DND-41 (cell line): ENCODE results near the gene ANO9.

Experiments used
- ATAC-seq: fragments of 200-7000 bp; cut with Tn5 transposase; 3 replicates; pipeline ENCODE4 v1.9.1; 2021; ENCODE audit warnings: low read depth; ENCODE audit not compliant: insufficient read depth
- DNase-seq: peaks from one replicate; pipeline ENCODE4 v3.0.0-alpha.2; 2020
- H2AFZ ChIP-seq: 2 replicates; pipeline ENCODE4 v1.6.0; 2012; ENCODE audit warnings: low read depth, low read length
- H3K27ac ChIP-seq: 2 replicates; pipeline ENCODE4 v1.5.1; 2012; ENCODE audit warnings: low read length, inconsistent platforms
- H3K27me3 ChIP-seq: fragments of 200-600 bp; sonication (generic); 2 replicates; pipeline ENCODE4 v1.6.0; 2012; ENCODE audit warnings: low read length, mild to moderate bottlenecking, inconsistent platforms; ENCODE audit not compliant: insufficient read depth, poor library complexity
- H3K36me3 ChIP-seq: 2 replicates; pipeline ENCODE4 v1.5.1; 2012; ENCODE audit warnings: low read length, inconsistent platforms; ENCODE audit not compliant: insufficient read depth
- H3K4me1 ChIP-seq: 2 replicates; pipeline ENCODE4 v1.5.1; 2012; ENCODE audit warnings: mild to moderate bottlenecking, low read length; ENCODE audit not compliant: insufficient read depth
- H3K4me2 ChIP-seq: 2 replicates; pipeline ENCODE4 v1.6.0; 2012; ENCODE audit warnings: mild to moderate bottlenecking, moderate library complexity, low read length, inconsistent platforms; ENCODE audit not compliant: insufficient read depth
- H3K4me3 ChIP-seq, 2 experiments: fragments of 200-600 bp in 1 of 2; shearing (Covaris generic) in 1 of 2; 2 replicates each; pipeline ENCODE4 v1.5.1; 2012 to 2016; ENCODE audit warnings: inconsistent platforms in 2 of 2, low read length in 2 of 2, mild to moderate bottlenecking in 2 of 2, low read depth in 1 of 2, moderate library complexity in 1 of 2
- H3K79me2 ChIP-seq: 2 replicates; pipeline ENCODE4 v1.6.0; 2012; ENCODE audit warnings: low read length, inconsistent platforms; ENCODE audit not compliant: insufficient read depth
- H3K9ac ChIP-seq: 2 replicates; pipeline ENCODE4 v1.6.0; 2012; ENCODE audit warnings: low read depth, mild to moderate bottlenecking, inconsistent platforms, low read length, moderate library complexity
- H3K9me3 ChIP-seq: 2 replicates; pipeline ENCODE4 v1.5.1; 2012; ENCODE audit warnings: low read length, moderate library complexity, mild to moderate bottlenecking, inconsistent platforms; ENCODE audit not compliant: insufficient read depth, severe bottlenecking
- H4K20me1 ChIP-seq: 2 replicates; pipeline ENCODE4 v1.6.0; 2012; ENCODE audit warnings: low read length; ENCODE audit not compliant: insufficient read depth
- CTCF ChIP-seq: IDR thresholded peaks from 2 replicates; pipeline ENCODE4 v1.5.1; 2012; ENCODE audit warnings: borderline replicate concordance, low read length, moderate library complexity, mild to moderate bottlenecking; ENCODE audit not compliant: poor library complexity, severe bottlenecking; ENCODE audit errors: extremely low read depth
- EZH2 ChIP-seq: IDR thresholded peaks from 3 replicates; pipeline ENCODE4 v1.6.1; 2012; ENCODE audit warnings: borderline replicate concordance, low read depth, mild to moderate bottlenecking, moderate library complexity, low read length, inconsistent platforms; ENCODE audit not compliant: severe bottlenecking

Gene ANO9

DNA sequence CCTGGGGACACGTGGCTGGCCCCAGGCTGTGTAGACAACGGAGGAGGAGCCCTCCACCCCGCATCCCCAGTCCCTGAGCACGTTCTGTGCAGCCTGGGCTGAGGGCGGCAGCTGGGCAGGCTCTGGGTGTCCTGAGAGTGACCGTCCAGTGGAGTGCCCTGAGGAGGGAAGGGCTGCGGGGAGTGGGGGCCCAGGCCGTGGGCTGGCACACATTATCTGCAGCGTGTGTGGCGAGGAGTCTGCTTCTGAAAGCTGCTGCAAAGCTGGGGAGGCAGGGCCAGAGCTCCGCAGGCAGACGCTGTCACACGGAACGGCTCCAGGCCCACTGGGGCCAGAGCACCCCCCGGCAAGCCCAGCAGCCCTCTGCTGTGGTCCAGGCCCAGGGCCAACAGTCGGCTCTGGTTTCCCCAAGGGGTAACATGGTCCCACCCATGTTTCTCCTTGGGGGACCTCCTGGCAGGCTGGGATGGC, 835 bp upstream of the ANO9 start:
- Histone ChIP-seq H3K36me3 (no peaks in the 10 kb centered on the region), H3K4me1 (peaks cover 3% of the 10 kb centered on the region), H3K79me2 (no peaks in the 10 kb centered on the region), H4K20me1 (no peaks in the 10 kb centered on the region), H3K27ac (no peak overlapping the region), H2AFZ (no peak overlapping the region), H3K27me3 (no peaks in the 10 kb centered on the region), H3K9me3 (no peaks in the 10 kb centered on the region), H3K4me3 (no peak overlapping the region), H3K4me2 (no peak overlapping the region), H3K9ac (no peak overlapping the region)
- no peak for TF ChIP-seq EZH2
- TF ChIP-seq CTCF, result no peak
- no peak for ATAC-seq
- no peak for DNase-seq

DNA sequence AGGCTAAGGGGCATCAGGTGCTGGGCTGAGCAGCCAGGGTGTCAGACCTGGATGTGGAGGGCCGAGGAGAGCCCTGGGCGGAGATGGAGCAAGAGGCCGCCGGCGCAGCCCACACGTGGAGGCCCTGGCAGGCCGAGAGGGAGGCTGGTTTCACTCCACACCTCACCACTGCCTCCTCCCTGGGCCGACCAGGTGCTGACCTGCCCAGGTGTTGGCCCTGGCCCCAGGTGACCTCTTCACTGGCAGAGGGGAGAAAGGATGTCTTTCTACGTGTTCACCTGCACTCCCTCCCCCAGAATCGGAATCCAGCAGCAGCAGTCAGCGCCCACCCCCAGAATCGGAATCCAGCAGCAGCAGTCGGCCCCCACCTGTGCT, 781 bp downstream of the ANO9 start:
- Histone ChIP-seq H3K9me3 (no peaks in the 10 kb centered on the region), H3K27me3 (no peaks in the 10 kb centered on the region), H3K4me1 (no peaks in the 10 kb centered on the region), H3K27ac (no peak overlapping the region), H4K20me1 (no peaks in the 10 kb centered on the region), H3K9ac (no peak overlapping the region), H3K4me2 (no peak overlapping the region), H2AFZ (no peak overlapping the region), H3K4me3 (no peak overlapping the region), H3K36me3 (no peaks in the 10 kb centered on the region), H3K79me2 (no peaks in the 10 kb centered on the region)
- no peak for ATAC-seq
- DNase-seq, result no peak
- TF ChIP-seq CTCF (no peak), EZH2 (no peak)

DNA sequence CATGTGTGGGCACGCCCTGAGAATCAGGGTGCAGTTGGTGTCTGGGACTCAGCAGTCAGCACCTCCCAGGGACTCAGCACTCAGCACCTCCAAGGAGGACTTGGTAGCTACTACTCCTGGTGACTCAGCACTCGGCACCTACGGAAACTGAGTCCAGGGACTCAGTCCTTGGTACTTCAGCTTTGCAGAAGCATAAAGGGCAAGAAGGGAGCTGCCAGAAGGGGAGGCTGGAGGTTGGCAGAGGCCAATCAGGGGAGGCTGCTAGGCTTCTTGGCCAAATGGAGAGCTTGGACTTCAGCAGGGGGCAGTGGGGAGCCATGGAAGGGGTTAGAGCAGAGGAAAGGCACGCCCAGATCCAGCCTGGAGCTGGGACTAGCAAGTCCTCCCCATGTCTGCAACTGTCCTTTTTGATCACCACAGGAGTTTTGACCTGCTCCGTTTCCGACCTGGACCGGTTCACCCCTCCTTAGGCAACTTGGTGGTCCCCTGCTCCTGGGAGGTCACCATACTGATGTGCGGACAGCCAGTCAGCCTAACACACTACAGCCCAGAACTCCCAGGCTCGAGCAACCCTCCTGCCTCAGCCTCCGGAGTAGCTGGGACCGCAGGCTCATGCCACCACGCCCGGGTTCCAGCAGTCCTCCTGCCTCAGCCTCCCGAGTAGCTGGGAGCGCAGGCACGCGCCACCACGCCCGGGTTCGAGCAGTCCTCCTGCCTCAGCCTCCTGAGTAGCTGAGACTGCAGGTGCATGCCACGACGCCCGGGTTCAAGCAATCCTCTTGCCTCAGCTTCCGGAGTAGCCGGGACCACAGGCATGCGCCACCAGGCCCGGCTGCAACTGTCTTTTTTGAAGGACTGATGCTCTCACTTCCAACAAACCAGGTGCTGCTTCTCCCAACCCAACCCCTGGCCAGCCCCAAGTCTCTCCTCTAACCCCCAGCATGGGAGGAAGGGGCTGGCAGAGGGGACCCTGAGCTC, 1.5 kb downstream of the ANO9 start:
- H4K20me1 ChIP-seq, result no peaks in the 10 kb centered on the region
- H3K79me2 ChIP-seq, result no peaks in the 10 kb centered on the region
- H3K27ac ChIP-seq, result no peak overlapping the region
- no peak overlapping the region for H3K9ac ChIP-seq
- DNase-seq (no peak), ATAC-seq (no peak)
- no peak overlapping the region for H2AFZ ChIP-seq
- H3K9me3 ChIP-seq, result no peaks in the 10 kb centered on the region
- no peaks in the 10 kb centered on the region for H3K36me3 ChIP-seq
- H3K4me1 ChIP-seq, result no peaks in the 10 kb centered on the region
- H3K27me3 ChIP-seq, result no peaks in the 10 kb centered on the region
- no peak for TF ChIP-seq EZH2
- no peak for TF ChIP-seq CTCF
- H3K4me3 ChIP-seq, result no peak overlapping the region
- H3K4me2 ChIP-seq, result no peak overlapping the region
